Measurements from ENCODE around the gene UCKL1.

GRCh38 chr20:63937596-63937995 lies 18.6 kb downstream of the UCKL1 start:
- no peak for TF ChIP-seq CTCF (IDR thresholded peaks at IDR 0.05)
- TF ChIP-seq EZH2phosphoT487 (IDR thresholded peaks at IDR 0.05) = no peak
- TF ChIP-seq EZH2 (IDR thresholded peaks at IDR 0.05) = no peak

Data from neural progenitor cell (in vitro differentiated cells).